ENCODE measurements around the gene ATP2B1.
"Not testable (repeated sequence)": the region's sequence is repeated elsewhere in the genome, so short reads cannot be mapped to it uniquely, and the experiment has no call there.

The ATP2B1 gene

GRCh38 chr12:89702503-89702902, 6.1 kb downstream of the ATP2B1 start:
- no peak for TF ChIP-seq CTCF (IDR thresholded peaks at IDR 0.05; ENCODE audit: low read depth, low read length)
- H3K4me3 ChIP-seq (replicated peaks in 1 of 2; ENCODE audit: low read depth in 2 of 2, low read length in 2 of 2): no peak overlapping the region
- DNase-seq (ENCODE audit: low read depth in 2 of 2): no peak

- no peak for TF ChIP-seq CTCF (IDR thresholded peaks at IDR 0.05; ENCODE audit: low read depth, low read length)
- no peak overlapping the region for H3K4me3 ChIP-seq (replicated peaks in 1 of 2; ENCODE audit: low read depth in 2 of 2, low read length in 2 of 2)
- DNase-seq (ENCODE audit: low read depth in 2 of 2): no peak
Measured at GRCh38 chr12:89701606-89702206, 6.9 kb downstream of the ATP2B1 start.

- DNase-seq (ENCODE audit: low read depth in 2 of 2): no peak
- no peak for TF ChIP-seq CTCF (IDR thresholded peaks at IDR 0.05; ENCODE audit: low read depth, low read length)
- H3K4me3 ChIP-seq (replicated peaks in 1 of 2; ENCODE audit: low read depth in 2 of 2, low read length in 2 of 2): no peak overlapping the region
Measured at GRCh38 chr12:89700191-89700810, 8.3 kb downstream of the ATP2B1 start.

- no peak for DNase-seq (ENCODE audit: low read depth in 2 of 2)
- TF ChIP-seq CTCF (IDR thresholded peaks at IDR 0.05; ENCODE audit: low read depth, low read length): no peak
Measured at GRCh38 chr12:89698607-89699006, 10.0 kb downstream of the ATP2B1 start.

GRCh38 chr12:89697728-89698127, 10.9 kb downstream of the ATP2B1 start:
- not testable (repeated sequence) for DNase-seq (ENCODE audit: low read depth in 2 of 2); H3K4me3 ChIP-seq (replicated peaks in 1 of 2; ENCODE audit: low read depth in 2 of 2, low read length in 2 of 2)

More at GRCh38 chr12:89698607-89699006, 10.0 kb downstream of the ATP2B1 start:
- H3K4me3 ChIP-seq (replicated peaks in 1 of 2; ENCODE audit: low read depth in 2 of 2, low read length in 2 of 2): no peak overlapping the region

- no peak overlapping the region for H3K4me3 ChIP-seq (replicated peaks in 1 of 2; ENCODE audit: low read depth in 2 of 2, low read length in 2 of 2)
- no peak for DNase-seq (ENCODE audit: low read depth in 2 of 2)
- TF ChIP-seq CTCF (IDR thresholded peaks at IDR 0.05; ENCODE audit: low read depth, low read length): no peak
Measured at GRCh38 chr12:89697296-89697695, 11.3 kb downstream of the ATP2B1 start.

GRCh38 chr12:89695830-89696229, 12.8 kb downstream of the ATP2B1 start:
- no peak for TF ChIP-seq CTCF (IDR thresholded peaks at IDR 0.05; ENCODE audit: low read depth, low read length)
- no peak overlapping the region for H3K4me3 ChIP-seq (replicated peaks in 1 of 2; ENCODE audit: low read depth in 2 of 2, low read length in 2 of 2)
- no peak for DNase-seq (ENCODE audit: low read depth in 2 of 2)

Measured in cardiac fibroblast (primary cell).